GM21825 (cell line): ENCODE measurements around the gene CYP2E1.
"Not testable (repeated sequence)": the region's sequence is repeated elsewhere in the genome, so short reads cannot be mapped to it uniquely, and the experiment has no call there.

ENCODE experiments used
- ATAC-seq: cut with Tn5 transposase; IDR thresholded peaks from one replicate; pipeline ENCODE4 v1.9.1; 2021; ENCODE audit warnings: mild to moderate bottlenecking, moderate library complexity; ENCODE audit not compliant: unreplicated experiment

CYP2E1 gene

GRCh38 chr10:133568831-133569527 is 41.8 kb downstream of the CYP2E1 start:
- not testable (repeated sequence) for ATAC-seq

GRCh38 chr10:133569801-133570200 is 42.6 kb downstream of the CYP2E1 start:
- ATAC-seq, result not testable (repeated sequence)

- not testable (repeated sequence) for ATAC-seq
These were observed 44.9 kb downstream of the CYP2E1 start for GRCh38 chr10:133572055-133572454.

DNA sequence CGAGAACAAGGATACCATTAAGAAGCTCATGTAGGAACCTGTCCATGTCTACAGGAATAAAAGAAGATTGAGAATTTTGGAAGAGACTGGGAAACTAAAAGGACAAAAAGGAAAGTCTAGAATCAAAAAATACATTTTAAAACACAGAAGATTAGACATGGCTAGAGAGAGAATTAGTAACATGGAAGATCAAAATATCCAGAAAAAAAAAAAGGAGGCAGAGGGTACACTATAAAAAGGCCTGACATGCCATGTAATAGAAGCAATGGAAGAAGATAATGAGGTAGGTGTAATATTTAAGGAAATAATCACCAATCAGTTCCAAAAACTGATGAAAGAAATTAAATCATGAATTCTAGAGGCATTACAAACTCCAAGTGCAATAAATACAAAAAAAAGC is 46.3 kb downstream of the CYP2E1 start:
- ATAC-seq, result not testable (repeated sequence)

DNA sequence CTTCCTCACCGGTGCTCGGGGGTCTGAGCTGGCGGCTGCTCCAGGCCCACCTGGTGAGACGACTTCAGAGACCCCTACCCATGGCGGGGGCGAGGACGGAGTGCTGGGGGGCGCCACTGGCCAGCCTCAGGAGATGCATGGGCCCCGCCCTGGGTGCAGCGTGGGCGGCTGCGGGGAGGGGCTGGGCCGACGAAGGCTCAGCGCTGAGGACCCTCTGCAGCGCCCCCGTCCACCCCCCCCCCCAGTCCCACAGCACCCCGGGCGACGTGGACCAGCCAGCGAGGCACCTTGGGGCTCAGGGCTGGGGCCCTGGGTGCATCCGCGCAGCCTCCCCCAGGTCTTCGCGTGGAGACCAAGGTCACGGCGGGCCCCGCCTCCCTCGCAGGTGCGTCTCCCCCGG is 49.9 kb downstream of the CYP2E1 start:
- ATAC-seq, result not testable (repeated sequence)
